ENCODE results near the gene TMEM151B.

DNA sequence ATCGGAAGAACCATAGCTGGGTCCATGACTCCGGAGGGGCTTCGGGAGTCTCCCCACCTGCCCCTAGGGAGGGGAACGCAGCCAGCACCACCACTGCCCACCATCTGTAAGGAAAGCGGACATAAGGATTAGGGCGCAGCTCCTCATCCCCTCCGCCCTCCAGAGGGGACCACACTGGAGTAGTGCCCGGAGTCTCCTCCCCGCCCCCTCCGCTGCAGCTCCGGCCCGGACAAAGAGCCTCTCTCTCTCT lies 13.6 kb upstream of the TMEM151B start:
- TF ChIP-seq CHD4 (IDR thresholded peaks at IDR 0.05; ENCODE audit: insufficient read depth, insufficient replicate concordance, low read depth, low read length, poor library complexity, severe bottlenecking) (no peak), ZNF707 (CRISPR knock-in tag; conservative IDR thresholded peaks at IDR 0.05) (no peak), JUN (IDR thresholded peaks at IDR 0.05; ENCODE audit: borderline replicate concordance, low read depth, low read length) (no peak), JUN (CRISPR knock-in tag; IDR thresholded peaks at IDR 0.05; ENCODE audit: borderline replicate concordance) (0 out of 2 replicates have a peak, but pooled peaks have one; percentile 19), MEIS2 (IDR thresholded peaks at IDR 0.05; ENCODE audit: partially characterized antibody) (no peak), MYBL2 (IDR thresholded peaks at IDR 0.05; ENCODE audit: low read depth) (no peak), MYBL2 (CRISPR knock-in tag; IDR thresholded peaks at IDR 0.05; ENCODE audit: borderline replicate concordance) (no peak), SMAD3 (CRISPR knock-in tag; conservative IDR thresholded peaks at IDR 0.05) (no peak), TAF1 (IDR thresholded peaks at IDR 0.05; ENCODE audit: control insufficient read depth, extremely low read depth, insufficient read depth, low read length, severe bottlenecking) (no peak), SP2 (IDR thresholded peaks at IDR 0.05; ENCODE audit: extremely low read depth, low read depth, low read length, poor library complexity, severe bottlenecking) (no peak), CREB1 (IDR thresholded peaks at IDR 0.05) (no peak), CREB1 (CRISPR knock-in tag; IDR thresholded peaks at IDR 0.05) (no peak), MYC (IDR thresholded peaks at IDR 0.05; ENCODE audit: low read depth, low read length) (no peak), MYC (CRISPR knock-in tag; IDR thresholded peaks at IDR 0.05; ENCODE audit: borderline replicate concordance, low read depth) (no peak)
- TF ChIP-seq, protein P1, sequence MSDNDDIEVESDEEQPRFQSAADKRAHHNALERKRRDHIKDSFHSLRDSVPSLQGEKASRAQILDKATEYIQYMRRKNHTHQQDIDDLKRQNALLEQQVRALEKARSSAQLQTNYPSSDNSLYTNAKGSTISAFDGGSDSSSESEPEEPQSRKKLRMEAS (CRISPR knock-in tag; IDR thresholded peaks at IDR 0.05) = no peak
- TF ChIP-seq, protein P2, sequence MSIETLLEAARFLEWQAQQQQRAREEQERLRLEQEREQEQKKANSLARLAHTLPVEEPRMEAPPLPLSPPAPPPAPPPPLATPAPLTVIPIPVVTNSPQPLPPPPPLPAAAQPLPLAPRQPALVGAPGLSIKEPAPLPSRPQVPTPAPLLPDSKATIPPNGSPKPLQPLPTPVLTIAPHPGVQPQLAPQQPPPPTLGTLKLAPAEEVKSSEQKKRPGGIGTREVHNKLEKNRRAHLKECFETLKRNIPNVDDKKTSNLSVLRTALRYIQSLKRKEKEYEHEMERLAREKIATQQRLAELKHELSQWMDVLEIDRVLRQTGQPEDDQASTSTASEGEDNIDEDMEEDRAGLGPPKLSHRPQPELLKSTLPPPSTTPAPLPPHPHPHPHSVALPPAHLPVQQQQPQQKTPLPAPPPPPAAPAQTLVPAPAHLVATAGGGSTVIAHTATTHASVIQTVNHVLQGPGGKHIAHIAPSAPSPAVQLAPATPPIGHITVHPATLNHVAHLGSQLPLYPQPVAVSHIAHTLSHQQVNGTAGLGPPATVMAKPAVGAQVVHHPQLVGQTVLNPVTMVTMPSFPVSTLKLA (conservative IDR thresholded peaks at IDR 0.05) = no peak
- TF ChIP-seq, protein P3, sequence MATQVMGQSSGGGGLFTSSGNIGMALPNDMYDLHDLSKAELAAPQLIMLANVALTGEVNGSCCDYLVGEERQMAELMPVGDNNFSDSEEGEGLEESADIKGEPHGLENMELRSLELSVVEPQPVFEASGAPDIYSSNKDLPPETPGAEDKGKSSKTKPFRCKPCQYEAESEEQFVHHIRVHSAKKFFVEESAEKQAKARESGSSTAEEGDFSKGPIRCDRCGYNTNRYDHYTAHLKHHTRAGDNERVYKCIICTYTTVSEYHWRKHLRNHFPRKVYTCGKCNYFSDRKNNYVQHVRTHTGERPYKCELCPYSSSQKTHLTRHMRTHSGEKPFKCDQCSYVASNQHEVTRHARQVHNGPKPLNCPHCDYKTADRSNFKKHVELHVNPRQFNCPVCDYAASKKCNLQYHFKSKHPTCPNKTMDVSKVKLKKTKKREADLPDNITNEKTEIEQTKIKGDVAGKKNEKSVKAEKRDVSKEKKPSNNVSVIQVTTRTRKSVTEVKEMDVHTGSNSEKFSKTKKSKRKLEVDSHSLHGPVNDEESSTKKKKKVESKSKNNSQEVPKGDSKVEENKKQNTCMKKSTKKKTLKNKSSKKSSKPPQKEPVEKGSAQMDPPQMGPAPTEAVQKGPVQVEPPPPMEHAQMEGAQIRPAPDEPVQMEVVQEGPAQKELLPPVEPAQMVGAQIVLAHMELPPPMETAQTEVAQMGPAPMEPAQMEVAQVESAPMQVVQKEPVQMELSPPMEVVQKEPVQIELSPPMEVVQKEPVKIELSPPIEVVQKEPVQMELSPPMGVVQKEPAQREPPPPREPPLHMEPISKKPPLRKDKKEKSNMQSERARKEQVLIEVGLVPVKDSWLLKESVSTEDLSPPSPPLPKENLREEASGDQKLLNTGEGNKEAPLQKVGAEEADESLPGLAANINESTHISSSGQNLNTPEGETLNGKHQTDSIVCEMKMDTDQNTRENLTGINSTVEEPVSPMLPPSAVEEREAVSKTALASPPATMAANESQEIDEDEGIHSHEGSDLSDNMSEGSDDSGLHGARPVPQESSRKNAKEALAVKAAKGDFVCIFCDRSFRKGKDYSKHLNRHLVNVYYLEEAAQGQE (IDR thresholded peaks at IDR 0.05; ENCODE audit: borderline replicate concordance) = no peak
- TF ChIP-seq, protein P3 (CRISPR knock-in tag; IDR thresholded peaks at IDR 0.05; ENCODE audit: low read depth) = no peak

All from K562 (cell line).